Activated CD4-positive, alpha-beta T cell treated with anti-CD3 and anti-CD28 coated beads, Interleukin-2, amount 50 U/mL, for 48 hours (primary cell): ENCODE measurements around the gene SCN2B.

Source experiments
- DNase-seq, 2 experiments: peaks; one replicate each; pipeline ENCODE4 v3.0.0-alpha.2; 2020

SCN2B gene

GRCh38 chr11:118128721-118129470, 47.5 kb downstream of the SCN2B start:
- DNase-seq: no peak

GRCh38 chr11:118128310-118128709, 48.1 kb downstream of the SCN2B start:
- DNase-seq: no peak

- DNase-seq: no peak
Measured at GRCh38 chr11:118126082-118126838, 50.2 kb downstream of the SCN2B start.

- DNase-seq: no peak
Measured at GRCh38 chr11:118124929-118125535, 51.4 kb downstream of the SCN2B start.

- DNase-seq: no peak
Measured at GRCh38 chr11:118120793-118121192, 55.6 kb downstream of the SCN2B start.

GRCh38 chr11:118117790-118118601, 58.4 kb downstream of the SCN2B start:
- no peak for DNase-seq

GRCh38 chr11:118115048-118115447, 61.4 kb downstream of the SCN2B start:
- DNase-seq: no peak

GRCh38 chr11:118114266-118114665, 62.2 kb downstream of the SCN2B start:
- no peak for DNase-seq

GRCh38 chr11:118112711-118113430, 63.6 kb downstream of the SCN2B start:
- DNase-seq: no peak
